HepG2 (cell line): ENCODE results near the gene ULK3. TPM values are rescaled to one million over a fixed set of nuclear protein-coding genes. Genes with fewer than 3 reads are reported as not detected.

Experiments used
- ATAC-seq: fragments of 200-7000 bp; cut with Tn5 transposase; 3 replicates; pipeline ENCODE4 v1.9.1; 2020; ENCODE audit warnings: mild to moderate bottlenecking, moderate library complexity
- BruUV-seq: library from RNA; stranded (reverse); fragments of 400-500 nt; replicated peaks from 2 replicates; lab custom pipeline; 2021; lab: Mats Ljungman, UMichigan
- CTCF ChIA-PET: fragments of 300-600 bp; formaldehyde crosslinking; extraction: SDS; loops from one replicate; lab custom pipeline; 2021; ENCODE audit warnings: low total read pairs, inconsistent platforms, low intra/inter-chr PET ratio; lab: Yijun Ruan, JAX
- POLR2A ChIA-PET: fragments of 350-600 bp; sonication (Branson Sonifier 250); formaldehyde crosslinking; loops from one replicate; lab custom pipeline; 2020; ENCODE audit warnings: antibody characterized with exemption, inconsistent platforms; lab: Yijun Ruan, JAX
- DNase-seq: peaks from one replicate; pipeline ENCODE4 v3.0.0-alpha.2; 2015; ENCODE audit warnings: low spot score
- FAIRE-seq: peaks from 3 replicates; lab custom pipeline; 2011; peaks lifted over from hg19 to GRCh38; lab: Jason Lieb, UNC
- H2AFZ ChIP-seq: one replicate; pipeline ENCODE4 v1.6.1; 2011; ENCODE audit warnings: low read length, inconsistent platforms
- H3K27ac ChIP-seq: fragments of 300-600 bp; 3 replicates; pipeline ENCODE4 v1.8.0; 2011; ENCODE audit warnings: mixed run types, mild to moderate bottlenecking, mixed read lengths, low read length, inconsistent platforms; ENCODE audit not compliant: insufficient read depth; ENCODE audit errors: extremely low read length
- H3K27me3 ChIP-seq, 2 experiments: fragments of 200-600 bp in 1 of 2; 2 replicates in 1 of 2; 3 replicates in 1 of 2; pipeline versions ENCODE4 v1.6.0 to v1.8.0; 2011; ENCODE audit warnings: low read length in 2 of 2, mild to moderate bottlenecking in 2 of 2, moderate library complexity in 2 of 2, inconsistent platforms in 1 of 2; ENCODE audit not compliant: insufficient read depth in 2 of 2, control insufficient read depth in 1 of 2
- H3K36me3 ChIP-seq, 2 experiments: fragments of 200-600 bp in 1 of 2; replicated peaks in 1 of 2; 2 replicates in 1 of 2; 3 replicates in 1 of 2; pipeline versions ENCODE4 v1.5.1 to v1.8.0; 2011; ENCODE audit warnings: low read length in 2 of 2, inconsistent platforms in 1 of 2; ENCODE audit not compliant: insufficient read depth in 2 of 2, control insufficient read depth in 1 of 2
- H3K4me1 ChIP-seq: 2 replicates; pipeline ENCODE4 v1.5.1; 2012; ENCODE audit warnings: low read length, inconsistent platforms; ENCODE audit not compliant: insufficient read depth
- H3K4me2 ChIP-seq: 2 replicates; pipeline ENCODE4 v1.6.0; 2011; ENCODE audit warnings: low read depth, low read length, inconsistent platforms
- H3K4me3 ChIP-seq, 3 experiments: fragments of 200-600 bp in 1 of 3; sonication (generic), shearing (Covaris generic) in 1 of 3; replicated peaks in 1 of 3; 2 replicates each; pipeline ENCODE4 v1.5.1; 2011 to 2016; ENCODE audit warnings: low read length in 3 of 3, inconsistent platforms in 2 of 3, low read depth in 2 of 3, mild to moderate bottlenecking in 2 of 3, control low read depth in 1 of 3, mixed read lengths in 1 of 3; ENCODE audit not compliant: insufficient read depth in 1 of 3
- H3K79me2 ChIP-seq: one replicate; pipeline ENCODE4 v1.6.1; 2011; ENCODE audit warnings: low read length, inconsistent platforms; ENCODE audit not compliant: insufficient read depth
- H3K9ac ChIP-seq: 2 replicates; pipeline ENCODE4 v1.6.0; 2011; ENCODE audit warnings: mild to moderate bottlenecking, low read depth, low read length, inconsistent platforms; ENCODE audit not compliant: insufficient read depth
- H3K9me3 ChIP-seq: 2 replicates; pipeline ENCODE4 v1.5.1; 2012; ENCODE audit warnings: mild to moderate bottlenecking, low read length
- H4K20me1 ChIP-seq: 2 replicates; pipeline ENCODE4 v1.6.0; 2011; ENCODE audit warnings: inconsistent platforms, mild to moderate bottlenecking, low read length, moderate library complexity; ENCODE audit not compliant: insufficient read depth
- ATM ChIP-seq: fragments of 450-650 bp; IDR thresholded peaks from 2 replicates; pipeline ENCODE4 v1.7.1; 2017; ENCODE audit warnings: mild to moderate bottlenecking, borderline replicate concordance
- DPF2 ChIP-seq: sonication (generic); formaldehyde crosslinking; IDR thresholded peaks from 2 replicates; pipeline ENCODE4 v1.4.0; 2020; ENCODE audit warnings: mild to moderate bottlenecking, low read depth, missing genetic modification reagents, borderline replicate concordance
- HNF4A ChIP-seq: sonication (generic); formaldehyde crosslinking; IDR thresholded peaks from 2 replicates; pipeline ENCODE4 v1.4.0; 2020; ENCODE audit warnings: missing genetic modification reagents
- KDM4B ChIP-seq: sonication (generic); formaldehyde crosslinking; IDR thresholded peaks from 2 replicates; pipeline ENCODE4 v1.4.0; 2020; ENCODE audit warnings: missing genetic modification reagents
- KMT2A ChIP-seq: sonication (generic); formaldehyde crosslinking; IDR thresholded peaks from 2 replicates; pipeline ENCODE4 v1.4.0; 2020; ENCODE audit warnings: missing genetic modification reagents
- MYC ChIP-seq: sonication (generic); formaldehyde crosslinking; IDR thresholded peaks from 2 replicates; pipeline ENCODE4 v1.9.0; 2021; ENCODE audit warnings: missing genetic modification reagents, borderline replicate concordance
- SIX4 ChIP-seq: sonication (generic); formaldehyde crosslinking; IDR thresholded peaks from 2 replicates; pipeline ENCODE4 v1.4.0; 2020; ENCODE audit warnings: missing genetic modification reagents
- SRF ChIP-seq: IDR thresholded peaks from 2 replicates; pipeline ENCODE4 v1.6.1; 2011; ENCODE audit warnings: mild to moderate bottlenecking, low read depth, low read length, moderate library complexity
- SUZ12 ChIP-seq: fragments of 150-350 bp; IDR thresholded peaks from 2 replicates; pipeline ENCODE4 v1.6.1; 2014; ENCODE audit warnings: low read depth, low read length
- ZFP36L1 ChIP-seq: sonication (generic); formaldehyde crosslinking; IDR thresholded peaks from 2 replicates; pipeline ENCODE4 v1.8.0; 2022; ENCODE audit warnings: mild to moderate bottlenecking, missing genetic modification reagents, moderate library complexity
- ZNF264 ChIP-seq: sonication (generic); formaldehyde crosslinking; IDR thresholded peaks from 2 replicates; pipeline ENCODE4 v1.4.0; 2020; ENCODE audit warnings: missing genetic modification reagents
- ZNF382 ChIP-seq: sonication (generic); formaldehyde crosslinking; IDR thresholded peaks from 2 replicates; pipeline ENCODE4 v1.5.0; 2020; ENCODE audit warnings: missing genetic modification reagents, mild to moderate bottlenecking, borderline replicate concordance
- ZNF746 ChIP-seq: sonication (generic); formaldehyde crosslinking; IDR thresholded peaks from 2 replicates; pipeline ENCODE4 v1.8.0; 2022; ENCODE audit warnings: mild to moderate bottlenecking, missing genetic modification reagents
- WGBS: methylation state at CpG from one replicate; pipeline ENCODE4 v1.1.6; 2017; ENCODE audit warnings: low lambda C conversion rate; 5-methylcytosine and 5-hydroxymethylcytosine counted together
- in situ Hi-C: cut with HindIII; loops from 2 replicates; pipeline ENCODE4 v1.10.0; 2017; ENCODE audit warnings: low pct_unique_long_range_greater_than_20kb; ENCODE audit not compliant: extremely low pct_ligation_motif_present
- intact Hi-C: fragments of 100-400 bp; cut with micrococcal nuclease; formaldehyde crosslinking; loops from one replicate; pipeline ENCODE4 v1.10.0; 2022; ENCODE audit not compliant: unreplicated experiment
- polyA plus RNA-seq, 8 experiments: library from polyadenylated mRNA; depleted of rRNA in 3 of 8; stranded (reverse) in 7 of 8; unstranded in 1 of 8; fragments of >200 nt; fragmentation: Illumina TruSeq in 4 of 8; extraction: Trizol in 4 of 8; gene quantifications; 2 replicates each; pipeline versions ENCODE4 v1.2.1 to v1.2.3, GENCODE V29; 2011 to 2016; ENCODE audit warnings: low read depth in 4 of 8, missing spikeins in 1 of 8, mixed read lengths in 1 of 8; ENCODE audit not compliant: insufficient read depth in 1 of 8
- total RNA-seq, 5 experiments: library from RNA; depleted of rRNA; stranded (reverse); fragments of >200 nt; fragmentation: Illumina TruSeq; extraction: Trizol; gene quantifications; 2 replicates each; pipeline ENCODE4 v1.2.3, GENCODE V29; 2016; ENCODE audit warnings: low read depth in 1 of 5
- TF ChIP-seq, protein P1 (sequence below), 2 experiments: sonication (generic) in 1 of 2; formaldehyde crosslinking in 1 of 2; IDR thresholded peaks; 2 replicates each; pipeline versions ENCODE4 v1.4.0 to v1.6.1; 2018 to 2020; ENCODE audit warnings: missing genetic modification reagents in 2 of 2, borderline replicate concordance in 1 of 2, low read depth in 1 of 2, mild to moderate bottlenecking in 1 of 2, missing biosample characterization in 1 of 2
- TF ChIP-seq, protein P2 (sequence below): sonication (generic); formaldehyde crosslinking; IDR thresholded peaks from 2 replicates; pipeline ENCODE4 v1.9.0; 2021; ENCODE audit warnings: missing genetic modification reagents, mild to moderate bottlenecking, borderline replicate concordance
- TF ChIP-seq, protein P3 (sequence below): sonication (generic); formaldehyde crosslinking; IDR thresholded peaks from 2 replicates; pipeline ENCODE4 v1.8.1; 2023; ENCODE audit warnings: mild to moderate bottlenecking, missing genetic modification reagents

The ULK3 gene
- total and polyA plus RNA-seq, 2 of the 13 experiments (the other 11 are each of a cell fraction or from before 2014, with no cell fraction given) = 15.2 to 23.7 TPM

DNA sequence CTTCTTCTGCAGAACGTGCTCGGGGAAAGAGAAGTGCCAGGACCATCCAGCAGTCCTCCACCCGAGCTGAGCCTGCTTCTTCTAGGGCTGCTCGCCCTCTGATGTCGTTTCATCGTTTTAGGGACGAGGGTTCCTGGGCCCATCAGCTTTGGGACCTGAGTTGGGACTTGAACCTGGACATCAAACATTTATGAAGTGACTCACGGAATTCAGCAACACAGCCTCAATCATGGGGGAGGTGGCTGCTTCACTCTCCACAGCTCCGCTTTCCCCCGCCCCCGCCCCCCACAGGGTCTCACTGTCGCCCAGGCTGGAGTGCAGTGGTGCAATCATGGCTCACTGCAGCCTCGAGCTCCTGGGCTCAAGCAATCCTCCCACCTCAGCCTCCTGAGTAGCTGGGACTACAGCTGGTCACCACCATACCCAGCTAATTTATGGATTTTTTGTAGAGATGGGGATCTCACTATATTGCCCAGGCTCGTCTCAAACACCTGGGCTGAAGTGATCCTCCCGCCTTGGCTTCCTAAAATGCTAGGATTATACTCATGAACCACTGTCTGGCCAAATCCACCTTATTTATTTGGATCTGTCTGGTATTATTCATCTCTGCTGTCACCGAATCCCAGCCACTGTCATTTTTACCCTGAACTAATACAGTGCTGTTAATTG is 30.9 kb upstream of the ULK3 start (continued):
- TF ChIP-seq, protein P1, sequence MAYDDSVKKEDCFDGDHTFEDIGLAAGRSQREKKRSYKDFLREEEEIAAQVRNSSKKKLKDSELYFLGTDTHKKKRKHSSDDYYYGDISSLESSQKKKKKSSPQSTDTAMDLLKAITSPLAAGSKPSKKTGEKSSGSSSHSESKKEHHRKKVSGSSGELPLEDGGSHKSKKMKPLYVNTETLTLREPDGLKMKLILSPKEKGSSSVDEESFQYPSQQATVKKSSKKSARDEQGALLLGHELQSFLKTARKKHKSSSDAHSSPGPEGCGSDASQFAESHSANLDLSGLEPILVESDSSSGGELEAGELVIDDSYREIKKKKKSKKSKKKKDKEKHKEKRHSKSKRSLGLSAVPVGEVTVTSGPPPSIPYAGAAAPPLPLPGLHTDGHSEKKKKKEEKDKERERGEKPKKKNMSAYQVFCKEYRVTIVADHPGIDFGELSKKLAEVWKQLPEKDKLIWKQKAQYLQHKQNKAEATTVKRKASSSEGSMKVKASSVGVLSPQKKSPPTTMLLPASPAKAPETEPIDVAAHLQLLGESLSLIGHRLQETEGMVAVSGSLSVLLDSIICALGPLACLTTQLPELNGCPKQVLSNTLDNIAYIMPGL (CRISPR knock-in tag; IDR thresholded peaks at IDR 0.05; ENCODE audit: borderline replicate concordance in 1 of 2, low read depth in 1 of 2) = 0 out of 4 replicates have a peak, but pooled peaks of 1 of the 2 experiments have one; percentile 12
- TF ChIP-seq KMT2A (CRISPR knock-in tag) = no peak
- no peak for TF ChIP-seq ZFP36L1
- no peak for TF ChIP-seq ZNF382 (CRISPR knock-in tag)
- TF ChIP-seq ATM = no peak
- TF ChIP-seq MYC (CRISPR knock-in tag) = peak; percentile 9; the same call in 1 of the 2 replicates

DNA sequence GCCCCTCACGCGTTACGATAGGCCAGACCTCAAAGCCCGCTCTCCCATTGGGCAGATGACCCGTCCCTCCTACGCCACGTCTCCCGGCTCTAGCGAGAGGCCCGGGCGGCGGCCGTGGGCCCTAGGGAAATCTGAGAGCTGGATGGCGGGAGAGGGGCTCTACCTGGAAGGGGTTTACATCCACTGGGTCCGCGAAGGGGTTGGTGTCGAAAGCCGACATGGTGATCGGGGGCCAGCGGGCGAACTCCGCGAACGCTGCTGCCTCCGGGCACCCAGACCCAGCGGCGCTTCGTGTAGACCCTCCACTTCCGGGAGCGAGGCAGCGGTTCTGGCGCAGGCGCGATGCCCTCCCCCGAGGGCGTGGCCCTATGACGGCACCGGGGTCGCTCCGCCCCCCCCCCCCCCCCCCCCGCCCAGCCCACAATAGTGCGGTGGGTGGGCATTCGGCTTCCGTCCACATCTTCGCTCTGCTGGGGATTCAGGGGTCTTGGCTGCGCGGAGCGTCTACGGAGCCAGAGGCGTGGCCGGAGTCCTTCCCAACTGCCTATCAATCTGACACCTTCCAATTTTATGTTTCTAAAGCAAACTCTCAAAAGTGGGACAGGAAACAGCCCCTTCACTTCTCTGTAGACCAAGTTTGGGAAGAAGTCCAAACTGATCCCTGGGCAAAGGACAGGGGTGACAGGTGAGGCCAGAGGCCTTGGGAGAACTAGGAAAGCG is 30.2 kb upstream of the ULK3 start, which contains the start of gene SCAMP2:
SCAMP2 (minus strand) TSS at position 330 of the 720 bp plus-strand sequence; CDS start at position 220, 110 bp downstream.
- in situ Hi-C loops (no loop called here), intact Hi-C loops (no loop called here)
- CTCF ChIA-PET = no interaction called here
- FAIRE-seq = peak; percentile 72
- Histone ChIP-seq H3K9ac (peak within 1 kb of the TSS; percentile 98), H2AFZ (peak within 1 kb of the TSS; percentile 82), H3K4me3 (peak within 1 kb of the TSS; percentile 83 to 98 (median 98)), H3K79me2 (peaks cover 41% of the 10 kb centered on the region), H3K9me3 (no peaks in the 10 kb centered on the region), H3K27ac (peak within 1 kb of the TSS; percentile 93), H3K27me3 (peaks cover 0 to 10% of the 10 kb centered on the region in 2 experiments; a peak in 1 of 5 replicates), H4K20me1 (peaks cover 13% of the 10 kb centered on the region), H3K4me1 (peaks cover 48% of the 10 kb centered on the region), H3K36me3 (peaks cover 0 to 1% of the 10 kb centered on the region in 2 experiments; a peak in 2 of 5 replicates), H3K4me2 (peak within 1 kb of the TSS; percentile 97)
- WGBS = 13% methylated on average over 3 of the region's 52 CpGs
- BruUV-seq = no TSS peak
- DNase-seq = peak; percentile 91
- POLR2A ChIA-PET = interaction anchor here (0.7 to 1.9 kb wide), 8 partner anchors 10 to 34 kb away, joined by 3 to 10 read pairs (median 3); partner anchors contain the start of genes FAM219B, MPI and ULK3
- ATAC-seq = peak; percentile 98
- TF ChIP-seq KDM4B (CRISPR knock-in tag) (no peak), HNF4A (CRISPR knock-in tag) (no peak), ZNF746 (CRISPR knock-in tag) (no peak), DPF2 (CRISPR knock-in tag) (no peak), SIX4 (no peak), SRF (no peak), SUZ12 (no peak), ZNF264 (CRISPR knock-in tag) (0 out of 2 replicates have a peak, but pooled peaks have one; percentile 62)
- TF ChIP-seq, protein P2, sequence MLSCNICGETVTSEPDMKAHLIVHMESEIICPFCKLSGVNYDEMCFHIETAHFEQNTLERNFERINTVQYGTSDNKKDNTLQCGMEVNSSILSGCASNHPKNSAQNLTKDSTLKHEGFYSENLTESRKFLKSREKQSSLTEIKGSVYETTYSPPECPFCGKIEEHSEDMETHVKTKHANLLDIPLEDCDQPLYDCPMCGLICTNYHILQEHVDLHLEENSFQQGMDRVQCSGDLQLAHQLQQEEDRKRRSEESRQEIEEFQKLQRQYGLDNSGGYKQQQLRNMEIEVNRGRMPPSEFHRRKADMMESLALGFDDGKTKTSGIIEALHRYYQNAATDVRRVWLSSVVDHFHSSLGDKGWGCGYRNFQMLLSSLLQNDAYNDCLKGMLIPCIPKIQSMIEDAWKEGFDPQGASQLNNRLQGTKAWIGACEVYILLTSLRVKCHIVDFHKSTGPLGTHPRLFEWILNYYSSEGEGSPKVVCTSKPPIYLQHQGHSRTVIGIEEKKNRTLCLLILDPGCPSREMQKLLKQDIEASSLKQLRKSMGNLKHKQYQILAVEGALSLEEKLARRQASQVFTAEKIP (CRISPR knock-in tag) = no peak
- TF ChIP-seq, protein P3, sequence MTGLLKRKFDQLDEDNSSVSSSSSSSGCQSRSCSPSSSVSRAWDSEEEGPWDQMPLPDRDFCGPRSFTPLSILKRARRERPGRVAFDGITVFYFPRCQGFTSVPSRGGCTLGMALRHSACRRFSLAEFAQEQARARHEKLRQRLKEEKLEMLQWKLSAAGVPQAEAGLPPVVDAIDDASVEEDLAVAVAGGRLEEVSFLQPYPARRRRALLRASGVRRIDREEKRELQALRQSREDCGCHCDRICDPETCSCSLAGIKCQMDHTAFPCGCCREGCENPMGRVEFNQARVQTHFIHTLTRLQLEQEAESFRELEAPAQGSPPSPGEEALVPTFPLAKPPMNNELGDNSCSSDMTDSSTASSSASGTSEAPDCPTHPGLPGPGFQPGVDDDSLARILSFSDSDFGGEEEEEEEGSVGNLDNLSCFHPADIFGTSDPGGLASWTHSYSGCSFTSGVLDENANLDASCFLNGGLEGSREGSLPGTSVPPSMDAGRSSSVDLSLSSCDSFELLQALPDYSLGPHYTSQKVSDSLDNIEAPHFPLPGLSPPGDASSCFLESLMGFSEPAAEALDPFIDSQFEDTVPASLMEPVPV (CRISPR knock-in tag) = no peak; the same call in 1 of the 2 replicates
